GDM1 (cell line): ENCODE data around the gene EEF1AKMT3.

Experiments used
- DNase-seq: peaks from one replicate; lab custom pipeline; 2025; lab: John Stamatoyannopoulos, UW

Gene EEF1AKMT3

GRCh38 chr12:57772429-57773322, at the start of gene EEF1AKMT3:
Gene EEF1AKMT3 (plus strand): TSS chr12:57772614. CDS start chr12:57772725, 111 bp downstream.
- no peak for DNase-seq

GRCh38 chr12:57722716-57723629, 49.4 kb upstream of the EEF1AKMT3 start:
- no peak for DNase-seq

- DNase-seq = no peak
Observed at GRCh38 chr12:57723630-57723962, 48.8 kb upstream of the EEF1AKMT3 start.

- no peak for DNase-seq
Observed at GRCh38 chr12:57724003-57724935, 48.1 kb upstream of the EEF1AKMT3 start.

GRCh38 chr12:57724936-57725740, 47.3 kb upstream of the EEF1AKMT3 start:
- DNase-seq = no peak

GRCh38 chr12:57725851-57726150, 46.6 kb upstream of the EEF1AKMT3 start:
- DNase-seq = no peak

- no peak for DNase-seq
Observed at GRCh38 chr12:57726151-57726883, 46.1 kb upstream of the EEF1AKMT3 start.

- DNase-seq = no peak
Observed at GRCh38 chr12:57726884-57727757, 45.3 kb upstream of the EEF1AKMT3 start.

GRCh38 chr12:57727758-57728395, 44.5 kb upstream of the EEF1AKMT3 start:
- no peak for DNase-seq

GRCh38 chr12:57729321-57729844, 43.0 kb upstream of the EEF1AKMT3 start:
- DNase-seq = no peak

GRCh38 chr12:57730336-57731067, 41.9 kb upstream of the EEF1AKMT3 start:
- DNase-seq = no peak

GRCh38 chr12:57731411-57732080, 40.9 kb upstream of the EEF1AKMT3 start:
- no peak for DNase-seq

GRCh38 chr12:57732270-57732669, 40.1 kb upstream of the EEF1AKMT3 start:
- DNase-seq = no peak

- DNase-seq = no peak
Observed at GRCh38 chr12:57732726-57733593, 39.5 kb upstream of the EEF1AKMT3 start.

GRCh38 chr12:57733928-57734327, 38.5 kb upstream of the EEF1AKMT3 start:
- no peak for DNase-seq

- DNase-seq = no peak
Observed at GRCh38 chr12:57734591-57734990, 37.8 kb upstream of the EEF1AKMT3 start.
